Endodermal cell (in vitro differentiated cells): ENCODE measurements around the gene SYT6. TPM values are rescaled to one million over a fixed set of nuclear protein-coding genes. Genes with fewer than 3 reads are reported as not detected.
A peak's percentile ranks its signal among the peaks of the same experiment; 100 is the strongest.

Experiments used
- DNase-seq: peaks from one replicate; pipeline ENCODE4 v3.0.0-alpha.2; 2017
- H3K27ac ChIP-seq: 2 replicates; pipeline ENCODE4 v1.5.1; 2013; ENCODE audit warnings: mild to moderate bottlenecking, low read depth, low read length, moderate library complexity
- H3K27me3 ChIP-seq: 2 replicates; pipeline ENCODE4 v1.6.1; 2013; ENCODE audit warnings: mild to moderate bottlenecking, low read length, moderate library complexity; ENCODE audit not compliant: insufficient read depth, control insufficient read depth, poor library complexity, severe bottlenecking
- H3K36me3 ChIP-seq: 2 replicates; pipeline ENCODE4 v1.7.0; 2013; ENCODE audit warnings: mild to moderate bottlenecking, low read length, moderate library complexity; ENCODE audit not compliant: control insufficient read depth, insufficient read depth
- H3K4me1 ChIP-seq: one replicate; pipeline ENCODE4 v1.7.0; 2013; ENCODE audit warnings: low read length; ENCODE audit not compliant: control insufficient read depth, insufficient read depth
- H3K4me3 ChIP-seq: 2 replicates; pipeline ENCODE4 v1.5.1; 2013; ENCODE audit warnings: mild to moderate bottlenecking, low read length, moderate library complexity
- H3K9ac ChIP-seq: 2 replicates; pipeline ENCODE4 v1.6.1; 2013; ENCODE audit warnings: mild to moderate bottlenecking, low read length, moderate library complexity; ENCODE audit not compliant: poor library complexity, severe bottlenecking; ENCODE audit errors: extremely low read depth
- H3K9me3 ChIP-seq: 2 replicates; pipeline ENCODE4 v1.6.1; 2013; ENCODE audit warnings: mild to moderate bottlenecking, low read length, moderate library complexity; ENCODE audit not compliant: control insufficient read depth
- H3K27ac Mint-ChIP-seq: 2 replicates; pipeline ENCODE4 v1.8.0; 2020; ENCODE audit warnings: mixed read lengths
- H3K27me3 Mint-ChIP-seq: 2 replicates; pipeline ENCODE4 v1.8.0; 2021; ENCODE audit warnings: mild to moderate bottlenecking, mixed read lengths; ENCODE audit not compliant: insufficient read depth
- H3K36me3 Mint-ChIP-seq: 2 replicates; pipeline ENCODE4 v1.8.0; 2020; ENCODE audit warnings: low read depth, mixed read lengths
- H3K4me1 Mint-ChIP-seq: 2 replicates; pipeline ENCODE4 v1.8.0; 2020; ENCODE audit warnings: mixed read lengths
- H3K4me3 Mint-ChIP-seq: 2 replicates; pipeline ENCODE4 v1.8.0; 2020; ENCODE audit warnings: mild to moderate bottlenecking, moderate library complexity, mixed read lengths
- H3K9me3 Mint-ChIP-seq: 2 replicates; pipeline ENCODE4 v1.8.0; 2020; ENCODE audit warnings: mild to moderate bottlenecking, mixed read lengths
- CTCF ChIP-seq: fragments of 200-600 bp; sonication (generic); conservative IDR thresholded peaks from 2 replicates; pipeline ENCODE4 v1.5.0; 2021; ENCODE audit warnings: antibody characterized with exemption, mild to moderate bottlenecking
- WGBS, 2 experiments: methylation state at CpG; one replicate each; pipeline versions ENCODE4 v1.1.5 to v1.1.7; 2013; ENCODE audit warnings: missing lambda C conversion rate in 2 of 2, mixed read lengths in 1 of 2; ENCODE audit not compliant: insufficient coverage in 1 of 2, insufficient read length in 1 of 2; 5-methylcytosine and 5-hydroxymethylcytosine counted together
- total RNA-seq, 2 donors: library from RNA; stranded (reverse); fragmentation: NEBNext Ultra II Directional in 1 of 2; extraction: Animal tissue kit (Norgen Biotek cat#: 25700) in 1 of 2; gene quantifications; 2 replicates in 1 of 2; 3 replicates in 1 of 2; pipeline ENCODE4 v1.2.1, GENCODE V29; 2021

The SYT6 gene
- total RNA-seq, 2 donors from 2014 or later: 1.3 to 4.4 TPM

DNA sequence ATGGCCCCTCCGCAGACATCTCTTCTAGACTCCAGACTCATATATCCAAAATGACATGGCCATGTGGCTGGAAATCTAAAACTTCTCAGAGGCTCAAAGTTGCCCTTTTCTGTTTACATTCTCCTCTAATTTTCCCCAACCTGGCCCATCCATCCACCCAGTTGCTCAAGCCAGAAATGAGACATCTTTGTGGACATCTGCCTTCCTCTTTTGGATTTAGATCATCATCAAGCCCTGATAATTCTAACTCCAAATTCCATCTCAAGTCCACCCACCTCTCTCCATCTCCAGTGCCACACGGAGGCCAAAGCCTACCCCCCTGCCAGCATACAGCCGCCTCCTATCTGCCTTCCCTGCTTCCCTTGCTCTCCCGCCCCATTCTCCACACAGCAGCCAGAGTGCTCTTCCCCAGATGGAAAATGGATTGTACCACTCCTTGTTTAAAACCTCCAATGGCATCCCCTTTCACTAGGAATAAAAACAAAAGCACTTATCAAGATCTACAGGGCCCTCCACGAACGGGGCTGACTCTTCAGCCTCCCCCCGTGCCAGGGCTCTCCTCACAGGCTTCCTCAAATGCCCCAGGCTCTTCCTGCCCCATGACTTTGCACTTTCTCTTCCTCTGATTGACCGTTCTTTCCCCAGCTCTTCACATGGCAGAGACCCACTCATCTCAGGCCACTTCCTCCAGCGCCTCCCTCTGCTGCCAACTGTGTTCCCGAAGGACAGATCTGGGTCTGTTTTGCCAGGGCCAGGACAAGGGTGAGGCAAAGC, 40.1 kb downstream of the SYT6 start:
- Mint-ChIP-seq H3K4me3 (no peak overlapping the region), H3K9me3 (no peaks in the 10 kb centered on the region), H3K27ac (peak overlapping the region; percentile 33), H3K36me3 (peaks cover 2% of the 10 kb centered on the region), H3K4me1 (peaks cover 30% of the 10 kb centered on the region), H3K27me3 (peaks cover 100% of the 10 kb centered on the region)
- Histone ChIP-seq H3K36me3 (no peaks in the 10 kb centered on the region), H3K9me3 (no peaks in the 10 kb centered on the region), H3K4me1 (no peaks in the 10 kb centered on the region), H3K27ac (no peak overlapping the region), H3K27me3 (peaks cover 100% of the 10 kb centered on the region), H3K4me3 (no peak overlapping the region), H3K9ac (no peak overlapping the region)
- no peak for TF ChIP-seq CTCF
- 85 to 89% methylated on average over 6 to 10 of the region's 10 CpGs for WGBS, 2 experiments
- DNase-seq: no peak

DNA sequence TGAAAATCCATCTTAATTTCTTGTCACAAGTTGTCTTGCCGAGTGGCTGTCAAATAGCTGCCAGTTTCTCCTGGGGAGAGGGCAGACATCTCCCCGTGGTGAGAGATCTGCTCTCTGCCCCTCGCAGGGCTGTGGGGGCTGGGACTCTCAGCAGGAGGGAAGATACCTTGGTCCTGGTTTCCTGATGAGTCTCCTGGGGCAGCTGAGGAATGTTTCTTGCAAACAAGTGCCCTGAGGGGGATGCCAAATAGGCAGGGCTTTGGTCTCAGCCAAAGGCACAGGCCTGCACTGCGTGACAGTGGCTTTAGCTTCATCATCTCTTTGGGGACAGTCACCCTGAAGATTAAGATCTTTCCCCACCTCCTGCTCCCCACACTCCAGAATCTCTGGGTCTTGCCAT, 40.9 kb downstream of the SYT6 start:
- peaks cover 2% of the 10 kb centered on the region for H3K36me3 Mint-ChIP-seq
- Histone ChIP-seq H3K36me3 (no peaks in the 10 kb centered on the region), H3K9ac (no peak overlapping the region), H3K4me3 (no peak overlapping the region), H3K9me3 (no peaks in the 10 kb centered on the region), H3K27me3 (peaks cover 100% of the 10 kb centered on the region), H3K27ac (no peak overlapping the region), H3K4me1 (no peaks in the 10 kb centered on the region)
- 56 to 68% methylated on average over 4 of the region's 4 CpGs for WGBS, 2 experiments
- no peaks in the 10 kb centered on the region for H3K9me3 Mint-ChIP-seq
- H3K27ac Mint-ChIP-seq: no peak overlapping the region
- no peak overlapping the region for H3K4me3 Mint-ChIP-seq
- peaks cover 25% of the 10 kb centered on the region for H3K4me1 Mint-ChIP-seq
- DNase-seq: peak; percentile 74
- TF ChIP-seq CTCF: no peak
- H3K27me3 Mint-ChIP-seq: peaks cover 100% of the 10 kb centered on the region

GRCh38 chr1:114111731-114112641, 41.7 kb downstream of the SYT6 start:
- no peak for DNase-seq
- Histone ChIP-seq H3K27ac (no peak overlapping the region), H3K9ac (no peak overlapping the region), H3K4me3 (no peak overlapping the region), H3K36me3 (no peaks in the 10 kb centered on the region), H3K4me1 (no peaks in the 10 kb centered on the region), H3K27me3 (peaks cover 100% of the 10 kb centered on the region), H3K9me3 (no peaks in the 10 kb centered on the region)
- Mint-ChIP-seq H3K36me3 (peaks cover 1% of the 10 kb centered on the region), H3K4me1 (peaks cover 25% of the 10 kb centered on the region), H3K27me3 (peaks cover 99% of the 10 kb centered on the region), H3K9me3 (no peaks in the 10 kb centered on the region), H3K4me3 (no peak overlapping the region), H3K27ac (no peak overlapping the region)
- no peak for TF ChIP-seq CTCF
- 88 to 94% methylated on average over 13 to 23 of the region's 23 CpGs for WGBS, 2 experiments
